Activated T-cell treated with anti-CD3 and anti-CD28 coated beads, Interleukin-2, amount 50 U/mL, for 1 hour (primary cell): ENCODE results near the gene BRD4.

Experiments used
- DNase-seq: peaks from one replicate; pipeline ENCODE4 v3.0.0-alpha.2; 2020

Gene BRD4

GRCh38 chr19:15188851-15189250 is 143.5 kb downstream of the BRD4 start:
- no peak for DNase-seq

- no peak for DNase-seq
These were observed 145.0 kb downstream of the BRD4 start for GRCh38 chr19:15187026-15188007.
